GM21786 (cell line): ENCODE data around the gene KLHL42.

Experiments used
- ATAC-seq: cut with Tn5 transposase; IDR thresholded peaks from one replicate; pipeline ENCODE4 v1.9.1; 2021; ENCODE audit not compliant: unreplicated experiment

Gene KLHL42

GRCh38 chr12:27779416-27779919 lies 565 bp upstream of the KLHL42 start:
- peak; percentile 49 for ATAC-seq

GRCh38 chr12:27780612-27781408 lies 777 bp downstream of the KLHL42 start:
- ATAC-seq, result peak; percentile 23

GRCh38 chr12:27781680-27782079 lies 1.6 kb downstream of the KLHL42 start:
- ATAC-seq, result no peak

- no peak for ATAC-seq
These were observed 2.4 kb downstream of the KLHL42 start for GRCh38 chr12:27782481-27782880.

GRCh38 chr12:27785882-27786570 lies 6.0 kb downstream of the KLHL42 start:
- no peak for ATAC-seq

GRCh38 chr12:27787559-27787958 lies 7.5 kb downstream of the KLHL42 start:
- ATAC-seq, result no peak

- ATAC-seq, result no peak
These were observed 10.1 kb downstream of the KLHL42 start for GRCh38 chr12:27790179-27790578.

- ATAC-seq, result no peak
These were observed 15.0 kb downstream of the KLHL42 start for GRCh38 chr12:27794818-27795584.

- ATAC-seq, result no peak
These were observed 16.1 kb downstream of the KLHL42 start for GRCh38 chr12:27796128-27796527.

- no peak for ATAC-seq
These were observed 17.4 kb downstream of the KLHL42 start for GRCh38 chr12:27797301-27798025.

GRCh38 chr12:27800819-27801218 lies 20.8 kb downstream of the KLHL42 start:
- ATAC-seq, result no peak

GRCh38 chr12:27801630-27802029 lies 21.6 kb downstream of the KLHL42 start:
- ATAC-seq, result no peak

GRCh38 chr12:27802511-27802910 lies 22.5 kb downstream of the KLHL42 start:
- ATAC-seq, result no peak

- ATAC-seq, result no peak
These were observed 22.9 kb downstream of the KLHL42 start for GRCh38 chr12:27802936-27803335.

GRCh38 chr12:27805238-27805637 lies 25.2 kb downstream of the KLHL42 start:
- ATAC-seq, result no peak

GRCh38 chr12:27806259-27806658 lies 26.2 kb downstream of the KLHL42 start:
- no peak for ATAC-seq

GRCh38 chr12:27807063-27807703 lies 27.1 kb downstream of the KLHL42 start:
- ATAC-seq, result no peak

- ATAC-seq, result no peak
These were observed 28.8 kb downstream of the KLHL42 start for GRCh38 chr12:27808841-27809240.

GRCh38 chr12:27810756-27811155 lies 30.7 kb downstream of the KLHL42 start:
- ATAC-seq, result no peak

GRCh38 chr12:27812502-27812901 lies 32.5 kb downstream of the KLHL42 start:
- no peak for ATAC-seq
